ENCODE results near the gene GAL3ST3.

DNA sequence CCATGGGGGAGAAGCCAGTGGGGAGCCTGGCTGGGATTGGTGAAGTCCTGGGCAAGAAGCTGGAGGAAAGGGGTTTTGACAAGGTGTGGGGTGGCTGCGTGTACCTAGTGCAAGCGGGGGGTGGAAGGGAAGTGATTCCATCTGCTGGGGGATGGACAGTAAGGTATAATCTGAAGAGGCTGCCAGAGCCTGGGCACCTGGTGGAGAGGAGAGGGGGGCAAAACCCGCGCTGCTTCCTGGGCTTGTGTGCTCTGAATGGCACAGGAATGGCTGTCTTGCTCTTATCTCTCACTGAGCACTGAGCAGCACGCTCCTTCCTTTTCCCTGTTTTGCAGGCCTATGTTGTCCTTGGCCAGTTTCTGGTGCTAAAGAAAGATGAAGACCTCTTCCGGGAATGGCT lies 45.7 kb downstream of the GAL3ST3 start:
- TF ChIP-seq, protein P1, sequence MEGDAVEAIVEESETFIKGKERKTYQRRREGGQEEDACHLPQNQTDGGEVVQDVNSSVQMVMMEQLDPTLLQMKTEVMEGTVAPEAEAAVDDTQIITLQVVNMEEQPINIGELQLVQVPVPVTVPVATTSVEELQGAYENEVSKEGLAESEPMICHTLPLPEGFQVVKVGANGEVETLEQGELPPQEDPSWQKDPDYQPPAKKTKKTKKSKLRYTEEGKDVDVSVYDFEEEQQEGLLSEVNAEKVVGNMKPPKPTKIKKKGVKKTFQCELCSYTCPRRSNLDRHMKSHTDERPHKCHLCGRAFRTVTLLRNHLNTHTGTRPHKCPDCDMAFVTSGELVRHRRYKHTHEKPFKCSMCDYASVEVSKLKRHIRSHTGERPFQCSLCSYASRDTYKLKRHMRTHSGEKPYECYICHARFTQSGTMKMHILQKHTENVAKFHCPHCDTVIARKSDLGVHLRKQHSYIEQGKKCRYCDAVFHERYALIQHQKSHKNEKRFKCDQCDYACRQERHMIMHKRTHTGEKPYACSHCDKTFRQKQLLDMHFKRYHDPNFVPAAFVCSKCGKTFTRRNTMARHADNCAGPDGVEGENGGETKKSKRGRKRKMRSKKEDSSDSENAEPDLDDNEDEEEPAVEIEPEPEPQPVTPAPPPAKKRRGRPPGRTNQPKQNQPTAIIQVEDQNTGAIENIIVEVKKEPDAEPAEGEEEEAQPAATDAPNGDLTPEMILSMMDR (IDR thresholded peaks at IDR 0.05): no peak
- no peak for TF ChIP-seq ZFX (IDR thresholded peaks at IDR 0.05; ENCODE audit: borderline replicate concordance)
